H9 (cell line): ENCODE data around the gene ACOXL. TPM values are rescaled to one million over a fixed set of nuclear protein-coding genes. Genes with fewer than 3 reads are reported as not detected.

Experiments
- DNase-seq: peaks from one replicate; pipeline ENCODE4 v3.0.0-alpha.2; 2017
- H2AFZ ChIP-seq: one replicate; pipeline ENCODE4 v1.6.1; 2013; ENCODE audit warnings: mild to moderate bottlenecking, low read length, control low read depth, moderate library complexity
- H2AK5ac ChIP-seq: 2 replicates; pipeline ENCODE4 v1.6.1; 2013; ENCODE audit warnings: low read length, control low read depth, mixed read lengths; ENCODE audit not compliant: insufficient read length
- H2BK120ac ChIP-seq: one replicate; pipeline ENCODE4 v1.6.1; 2013; ENCODE audit warnings: low read depth, mild to moderate bottlenecking, low read length, control low read depth, inconsistent platforms; ENCODE audit not compliant: poor library complexity, severe bottlenecking
- H2BK12ac ChIP-seq: 2 replicates; pipeline ENCODE4 v1.6.1; 2013; ENCODE audit warnings: low read length, control low read depth, mixed read lengths, low read depth; ENCODE audit not compliant: insufficient read length
- H2BK15ac ChIP-seq: 2 replicates; pipeline ENCODE4 v1.6.1; 2013; ENCODE audit warnings: low read depth, low read length, control low read depth
- H2BK20ac ChIP-seq: one replicate; pipeline ENCODE4 v1.6.1; 2013; ENCODE audit warnings: low read depth, mild to moderate bottlenecking, low read length, control low read depth, inconsistent platforms; ENCODE audit not compliant: poor library complexity, severe bottlenecking
- H2BK5ac ChIP-seq: 2 replicates; pipeline ENCODE4 v1.6.1; 2013; ENCODE audit warnings: low read length, control low read depth, mixed read lengths; ENCODE audit not compliant: insufficient read length
- H3K14ac ChIP-seq: 2 replicates; pipeline ENCODE4 v1.6.1; 2013; ENCODE audit warnings: low read length, control low read depth; ENCODE audit not compliant: insufficient read depth
- H3K18ac ChIP-seq: 2 replicates; pipeline ENCODE4 v1.6.1; 2013; ENCODE audit warnings: low read depth, mild to moderate bottlenecking, mixed read lengths, low read length, control low read depth; ENCODE audit not compliant: insufficient read length
- H3K23ac ChIP-seq: 2 replicates; pipeline ENCODE4 v1.6.1; 2013; ENCODE audit warnings: low read length, control low read depth, mixed read lengths, low read depth; ENCODE audit not compliant: insufficient read length
- H3K23me2 ChIP-seq: 2 replicates; pipeline ENCODE4 v1.6.1; 2013; ENCODE audit warnings: low read depth, mild to moderate bottlenecking, mixed read lengths, low read length, control low read depth; ENCODE audit not compliant: insufficient read length, poor library complexity, severe bottlenecking
- H3K27ac ChIP-seq: 2 replicates; pipeline ENCODE4 v1.5.1; 2013; ENCODE audit warnings: low read length, control low read depth, mixed read lengths, low read depth; ENCODE audit not compliant: insufficient read length
- H3K27me3 ChIP-seq: 2 replicates; pipeline ENCODE4 v1.6.1; 2013; ENCODE audit warnings: low read length, control low read depth, inconsistent platforms; ENCODE audit not compliant: insufficient read depth
- H3K4ac ChIP-seq: 2 replicates; pipeline ENCODE4 v1.6.1; 2013; ENCODE audit warnings: low read depth, mild to moderate bottlenecking, control low read depth, inconsistent platforms, low read length, moderate library complexity
- H3K4me1 ChIP-seq: 2 replicates; pipeline ENCODE4 v1.6.1; 2013; ENCODE audit warnings: low read length, control low read depth, inconsistent platforms; ENCODE audit not compliant: insufficient read depth
- H3K4me2 ChIP-seq: 2 replicates; pipeline ENCODE4 v1.6.1; 2013; ENCODE audit warnings: low read length, control low read depth, mixed read lengths; ENCODE audit not compliant: insufficient read length, insufficient read depth
- H3K56ac ChIP-seq: 2 replicates; pipeline ENCODE4 v1.6.1; 2013; ENCODE audit warnings: low read depth, mild to moderate bottlenecking, mixed read lengths, low read length, control low read depth; ENCODE audit not compliant: insufficient read length
- H3K79me1 ChIP-seq: 2 replicates; pipeline ENCODE4 v1.6.1; 2013; ENCODE audit warnings: low read depth, mild to moderate bottlenecking, moderate library complexity, low read length, control low read depth, inconsistent platforms; ENCODE audit not compliant: insufficient read depth, poor library complexity, severe bottlenecking
- H3K79me2 ChIP-seq: 2 replicates; pipeline ENCODE4 v1.6.1; 2013; ENCODE audit warnings: low read length, control low read depth, inconsistent platforms; ENCODE audit not compliant: insufficient read depth
- H3K9ac ChIP-seq: 2 replicates; pipeline ENCODE4 v1.6.1; 2013; ENCODE audit warnings: low read length, control low read depth, mixed read lengths; ENCODE audit not compliant: insufficient read length; ENCODE audit errors: extremely low read depth
- H3K9me3 ChIP-seq: one replicate; pipeline ENCODE4 v1.6.1; 2013; ENCODE audit warnings: low read depth, low read length, inconsistent platforms; ENCODE audit not compliant: control insufficient read depth
- H3T11ph ChIP-seq: one replicate; pipeline ENCODE4 v1.6.1; 2013; ENCODE audit warnings: mild to moderate bottlenecking, low read length, control low read depth, inconsistent platforms
- H4K20me1 ChIP-seq: one replicate; pipeline ENCODE4 v1.6.1; 2013; ENCODE audit not compliant: control insufficient read depth, insufficient read length, insufficient read depth
- H4K5ac ChIP-seq: 2 replicates; pipeline ENCODE4 v1.6.1; 2013; ENCODE audit warnings: low read depth, mild to moderate bottlenecking, mixed read lengths, low read length, control low read depth; ENCODE audit not compliant: insufficient read length
- H4K8ac ChIP-seq: replicated peaks from 2 replicates; pipeline ENCODE4 v1.6.1; 2013; ENCODE audit warnings: low read length, control low read depth, mixed read lengths, low read depth; ENCODE audit not compliant: insufficient read length
- H4K91ac ChIP-seq: 2 replicates; pipeline ENCODE4 v1.6.1; 2013; ENCODE audit warnings: low read depth, mild to moderate bottlenecking, moderate library complexity, mixed read lengths, low read length, control low read depth; ENCODE audit not compliant: insufficient read length
- H3K27ac Mint-ChIP-seq, 3 experiments: 2 replicates in 2 of 3; 3 replicates in 1 of 3; pipeline ENCODE4 v1.8.0; 2020 to 2021; ENCODE audit warnings: mixed read lengths in 3 of 3, mild to moderate bottlenecking in 1 of 3, moderate library complexity in 1 of 3
- H3K27me3 Mint-ChIP-seq: 2 replicates; pipeline ENCODE4 v1.8.0; 2021; ENCODE audit warnings: low read depth, mild to moderate bottlenecking, moderate library complexity, mixed read lengths
- H3K36me3 Mint-ChIP-seq, 3 experiments: 2 replicates in 2 of 3; 3 replicates in 1 of 3; pipeline ENCODE4 v1.8.0; 2020 to 2021; ENCODE audit warnings: low read depth in 3 of 3, mixed read lengths in 3 of 3; ENCODE audit not compliant: insufficient read depth in 1 of 3
- H3K4me1 Mint-ChIP-seq, 2 experiments: 2 replicates each; pipeline ENCODE4 v1.8.0; 2020; ENCODE audit warnings: mixed read lengths in 2 of 2
- H3K4me3 Mint-ChIP-seq, 2 experiments: 2 replicates in 1 of 2; 3 replicates in 1 of 2; pipeline ENCODE4 v1.8.0; 2020 to 2021; ENCODE audit warnings: mild to moderate bottlenecking in 2 of 2, mixed read lengths in 2 of 2, moderate library complexity in 1 of 2
- H3K9me3 Mint-ChIP-seq, 2 experiments: 2 replicates in 1 of 2; 3 replicates in 1 of 2; pipeline ENCODE4 v1.8.0; 2020; ENCODE audit warnings: mild to moderate bottlenecking in 2 of 2, mixed read lengths in 2 of 2, moderate library complexity in 1 of 2
- WGBS: extraction: QIAGEN DNeasy Blood & Tissue Kit; methylation state at CpG from one replicate; pipeline ENCODE4 v1.1.7; 2013; ENCODE audit warnings: missing lambda C conversion rate, low lambda C conversion rate, mixed read lengths; ENCODE audit not compliant: insufficient read length; ENCODE audit errors: extremely low coverage; 5-methylcytosine and 5-hydroxymethylcytosine counted together
- total RNA-seq: library from RNA; stranded (reverse); gene quantifications from 2 replicates; pipeline ENCODE4 v1.2.1, GENCODE V29; 2021
- TF ChIP-seq, protein P1 (sequence below): fragments of 200-600 bp; sonication (generic); conservative IDR thresholded peaks from 3 replicates; pipeline ENCODE4 v1.8.0; 2021; ENCODE audit warnings: antibody characterized with exemption, mild to moderate bottlenecking

The ACOXL gene
- total RNA-seq, 1 experiment from 2014 or later, result 37.6 TPM

- no peak overlapping the region for H3K27ac ChIP-seq
- TF ChIP-seq, protein P1, sequence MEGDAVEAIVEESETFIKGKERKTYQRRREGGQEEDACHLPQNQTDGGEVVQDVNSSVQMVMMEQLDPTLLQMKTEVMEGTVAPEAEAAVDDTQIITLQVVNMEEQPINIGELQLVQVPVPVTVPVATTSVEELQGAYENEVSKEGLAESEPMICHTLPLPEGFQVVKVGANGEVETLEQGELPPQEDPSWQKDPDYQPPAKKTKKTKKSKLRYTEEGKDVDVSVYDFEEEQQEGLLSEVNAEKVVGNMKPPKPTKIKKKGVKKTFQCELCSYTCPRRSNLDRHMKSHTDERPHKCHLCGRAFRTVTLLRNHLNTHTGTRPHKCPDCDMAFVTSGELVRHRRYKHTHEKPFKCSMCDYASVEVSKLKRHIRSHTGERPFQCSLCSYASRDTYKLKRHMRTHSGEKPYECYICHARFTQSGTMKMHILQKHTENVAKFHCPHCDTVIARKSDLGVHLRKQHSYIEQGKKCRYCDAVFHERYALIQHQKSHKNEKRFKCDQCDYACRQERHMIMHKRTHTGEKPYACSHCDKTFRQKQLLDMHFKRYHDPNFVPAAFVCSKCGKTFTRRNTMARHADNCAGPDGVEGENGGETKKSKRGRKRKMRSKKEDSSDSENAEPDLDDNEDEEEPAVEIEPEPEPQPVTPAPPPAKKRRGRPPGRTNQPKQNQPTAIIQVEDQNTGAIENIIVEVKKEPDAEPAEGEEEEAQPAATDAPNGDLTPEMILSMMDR, result no peak
- Mint-ChIP-seq H3K36me3 (peaks cover 38 to 75% (median 67%) of the 10 kb centered on the region in 3 experiments), H3K4me3 (no peak overlapping the region), H3K9me3 (no peaks in the 10 kb centered on the region; a peak in 1 of 5 replicates), H3K4me1 (peaks cover 5 to 12% of the 10 kb centered on the region in 2 experiments), H3K27me3 (peaks cover 4% of the 10 kb centered on the region), H3K27ac (no peak overlapping the region)
- no peak overlapping the region for H4K8ac ChIP-seq
- no peak overlapping the region for H3K9ac ChIP-seq
- H3K18ac ChIP-seq, result no peak overlapping the region
- peaks cover 2% of the 10 kb centered on the region; the same call in 1 of the 2 replicates for H3K27me3 ChIP-seq
- no peak overlapping the region for H4K91ac ChIP-seq
- no peak overlapping the region for H2BK12ac ChIP-seq
- no CpG with 5 or more reads among the region's 1 CpG for WGBS
- no peak overlapping the region for H2BK120ac ChIP-seq
- no peaks in the 10 kb centered on the region for H3K79me2 ChIP-seq
- no peak overlapping the region for H2BK20ac ChIP-seq
- no peak overlapping the region for H3K4me2 ChIP-seq
- H3K14ac ChIP-seq, result no peak overlapping the region
- H4K5ac ChIP-seq, result no peak overlapping the region
- no peak overlapping the region for H3K23ac ChIP-seq
- no peak overlapping the region for H2BK5ac ChIP-seq
- no peaks in the 10 kb centered on the region for H3K4me1 ChIP-seq
- no peak overlapping the region for H2AK5ac ChIP-seq
- H3K4ac ChIP-seq, result no peak overlapping the region
- H2BK15ac ChIP-seq, result no peak overlapping the region
- DNase-seq, result no peak
- no peaks in the 10 kb centered on the region for H3K9me3 ChIP-seq
- peaks cover 4% of the 10 kb centered on the region for H3K79me1 ChIP-seq
- no peaks in the 10 kb centered on the region for H4K20me1 ChIP-seq
- H3T11ph ChIP-seq, result no peak overlapping the region
- no peak overlapping the region for H2AFZ ChIP-seq
- H3K23me2 ChIP-seq, result peaks cover 7% of the 10 kb centered on the region
- no peak overlapping the region for H3K56ac ChIP-seq
These were observed 394.2 kb downstream of the ACOXL start for GRCh38 chr2:111126581-111126980.
